Activated T-helper 1 cell treated with Interleukin-2 at 50 U/mL for 16 hours (primary cell): ENCODE measurements around the gene OXSR1.
"Not testable (repeated sequence)": the region's sequence is repeated elsewhere in the genome, so short reads cannot be mapped to it uniquely, and the experiment has no call there.

ENCODE experiments used
- DNase-seq: peaks from one replicate; pipeline ENCODE4 v3.0.0-alpha.2; 2020; ENCODE audit warnings: low read depth

Gene OXSR1

GRCh38 chr3:38127611-38128302, 37.6 kb upstream of the OXSR1 start:
- DNase-seq, result no peak

GRCh38 chr3:38128303-38128655, 37.1 kb upstream of the OXSR1 start:
- no peak for DNase-seq

GRCh38 chr3:38129058-38129457, 36.3 kb upstream of the OXSR1 start:
- no peak for DNase-seq

- DNase-seq, result no peak
Measured at GRCh38 chr3:38130631-38131065, 34.7 kb upstream of the OXSR1 start.

GRCh38 chr3:38131621-38132369, 33.5 kb upstream of the OXSR1 start:
- DNase-seq, result no peak

GRCh38 chr3:38133209-38133556, 32.2 kb upstream of the OXSR1 start:
- DNase-seq, result no peak

GRCh38 chr3:38133557-38134405, 31.6 kb upstream of the OXSR1 start:
- DNase-seq, result no peak

- not testable (repeated sequence) for DNase-seq
Measured at GRCh38 chr3:38134517-38135143, 30.7 kb upstream of the OXSR1 start.

GRCh38 chr3:38135621-38136277, 29.6 kb upstream of the OXSR1 start:
- DNase-seq, result not testable (repeated sequence)

- DNase-seq, result no peak
Measured at GRCh38 chr3:38136393-38136776, 29.0 kb upstream of the OXSR1 start.

- DNase-seq, result peak; percentile 93
Measured at GRCh38 chr3:38136777-38137614, 28.3 kb upstream of the OXSR1 start, which contains the start of gene ACAA1. Gene ACAA1, minus strand, starts transcription at chr3:38137127. Its CDS starts 92 bp downstream, at chr3:38137035.

GRCh38 chr3:38137615-38138348, 27.6 kb upstream of the OXSR1 start:
- no peak for DNase-seq

- peak; percentile 72 for DNase-seq
Measured at GRCh38 chr3:38138349-38139190, 26.8 kb upstream of the OXSR1 start, which contains the start of gene MYD88. Gene MYD88, plus strand, starts transcription at chr3:38138661. Its CDS starts 40 bp downstream, at chr3:38138701.

- no peak for DNase-seq
Measured at GRCh38 chr3:38139191-38139590, 26.1 kb upstream of the OXSR1 start.

GRCh38 chr3:38139652-38140051, 25.7 kb upstream of the OXSR1 start:
- no peak for DNase-seq

- no peak for DNase-seq
Measured at GRCh38 chr3:38140326-38141172, 24.8 kb upstream of the OXSR1 start.

GRCh38 chr3:38141173-38141951, 24.0 kb upstream of the OXSR1 start:
- no peak for DNase-seq
